Measurements from ENCODE around the gene LENG8.

Gene LENG8

DNA sequence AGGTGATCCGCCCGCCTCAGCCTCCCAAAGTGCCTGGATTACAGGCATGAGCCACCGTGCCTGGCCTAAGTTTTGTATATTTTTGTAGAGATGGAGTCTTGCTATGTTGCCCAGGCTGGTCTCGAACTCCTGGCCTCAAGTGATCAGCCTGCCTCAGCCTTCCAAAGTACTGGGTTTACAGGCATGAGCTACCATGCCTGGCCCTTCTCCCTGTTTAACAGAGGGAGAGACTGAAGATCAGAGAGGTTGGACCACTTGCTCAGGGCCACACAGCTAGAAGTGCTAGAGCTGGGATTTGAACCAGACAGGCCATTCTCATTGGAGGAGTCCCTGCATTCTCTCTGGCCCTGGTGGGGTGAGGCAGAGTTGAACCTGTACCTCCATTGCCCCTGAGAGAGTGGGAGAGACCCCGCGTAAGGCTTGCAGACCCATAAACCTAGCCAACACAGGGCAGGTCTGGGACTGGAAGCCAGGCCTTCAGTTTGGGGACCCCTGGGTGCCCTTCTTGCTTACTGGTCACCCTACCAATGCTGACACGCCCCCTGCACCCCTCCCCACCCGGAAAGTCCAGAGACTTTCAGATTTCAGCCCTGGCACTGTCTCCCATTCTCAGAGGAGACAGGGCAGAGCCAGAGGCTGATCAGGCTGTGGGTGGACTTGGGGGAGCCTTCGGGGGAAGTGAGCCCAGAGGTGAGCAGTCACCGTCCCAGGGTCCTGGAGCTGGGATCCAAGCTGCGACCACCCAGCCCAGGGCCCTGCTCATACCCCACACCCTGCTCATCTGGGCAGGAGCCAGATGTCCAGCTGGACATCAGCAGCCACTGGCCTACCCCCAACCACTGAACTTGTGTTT lies 20.4 kb upstream of the LENG8 start:
- peaks cover 17% of the 10 kb centered on the region for H3K4me1 ChIP-seq (ENCODE audit: insufficient read depth, poor library complexity, severe bottlenecking)
- H3K27me3 ChIP-seq (ENCODE audit: insufficient read depth, poor library complexity, severe bottlenecking), result no peaks in the 10 kb centered on the region
- no peak overlapping the region for H3K27ac ChIP-seq (ENCODE audit: poor library complexity, severe bottlenecking)
- TF ChIP-seq, protein P1, sequence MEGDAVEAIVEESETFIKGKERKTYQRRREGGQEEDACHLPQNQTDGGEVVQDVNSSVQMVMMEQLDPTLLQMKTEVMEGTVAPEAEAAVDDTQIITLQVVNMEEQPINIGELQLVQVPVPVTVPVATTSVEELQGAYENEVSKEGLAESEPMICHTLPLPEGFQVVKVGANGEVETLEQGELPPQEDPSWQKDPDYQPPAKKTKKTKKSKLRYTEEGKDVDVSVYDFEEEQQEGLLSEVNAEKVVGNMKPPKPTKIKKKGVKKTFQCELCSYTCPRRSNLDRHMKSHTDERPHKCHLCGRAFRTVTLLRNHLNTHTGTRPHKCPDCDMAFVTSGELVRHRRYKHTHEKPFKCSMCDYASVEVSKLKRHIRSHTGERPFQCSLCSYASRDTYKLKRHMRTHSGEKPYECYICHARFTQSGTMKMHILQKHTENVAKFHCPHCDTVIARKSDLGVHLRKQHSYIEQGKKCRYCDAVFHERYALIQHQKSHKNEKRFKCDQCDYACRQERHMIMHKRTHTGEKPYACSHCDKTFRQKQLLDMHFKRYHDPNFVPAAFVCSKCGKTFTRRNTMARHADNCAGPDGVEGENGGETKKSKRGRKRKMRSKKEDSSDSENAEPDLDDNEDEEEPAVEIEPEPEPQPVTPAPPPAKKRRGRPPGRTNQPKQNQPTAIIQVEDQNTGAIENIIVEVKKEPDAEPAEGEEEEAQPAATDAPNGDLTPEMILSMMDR (IDR thresholded peaks at IDR 0.05; ENCODE audit: poor library complexity, severe bottlenecking), result no peak
- no peaks in the 10 kb centered on the region for H3K36me3 ChIP-seq (ENCODE audit: low read depth)
- no peak overlapping the region for H3K4me3 ChIP-seq (ENCODE audit: severe bottlenecking)
- no peak for DNase-seq (ENCODE audit: low spot score)
- H3K9me3 ChIP-seq (ENCODE audit: severe bottlenecking), result no peaks in the 10 kb centered on the region
- ATAC-seq (ENCODE audit: low read depth), result no peak

DNA sequence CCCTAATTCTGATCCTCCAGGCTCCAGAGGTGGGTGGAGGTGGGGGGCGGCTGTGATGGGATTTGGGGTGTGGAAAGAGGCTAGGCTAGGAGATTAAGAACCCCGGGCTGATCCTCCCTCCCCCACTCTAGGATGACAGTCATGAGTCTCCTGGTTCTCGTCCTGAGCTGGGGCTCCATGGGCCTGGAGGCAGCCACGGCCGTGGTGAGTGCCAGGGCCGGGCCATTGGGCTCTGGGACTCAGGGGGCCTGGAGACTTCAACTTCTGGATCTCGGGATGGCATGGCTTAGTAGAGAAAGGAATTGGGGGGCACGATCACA lies 19.9 kb upstream of the LENG8 start:
- ATAC-seq (ENCODE audit: low read depth), result no peak
- H3K36me3 ChIP-seq (ENCODE audit: low read depth), result no peaks in the 10 kb centered on the region

DNA sequence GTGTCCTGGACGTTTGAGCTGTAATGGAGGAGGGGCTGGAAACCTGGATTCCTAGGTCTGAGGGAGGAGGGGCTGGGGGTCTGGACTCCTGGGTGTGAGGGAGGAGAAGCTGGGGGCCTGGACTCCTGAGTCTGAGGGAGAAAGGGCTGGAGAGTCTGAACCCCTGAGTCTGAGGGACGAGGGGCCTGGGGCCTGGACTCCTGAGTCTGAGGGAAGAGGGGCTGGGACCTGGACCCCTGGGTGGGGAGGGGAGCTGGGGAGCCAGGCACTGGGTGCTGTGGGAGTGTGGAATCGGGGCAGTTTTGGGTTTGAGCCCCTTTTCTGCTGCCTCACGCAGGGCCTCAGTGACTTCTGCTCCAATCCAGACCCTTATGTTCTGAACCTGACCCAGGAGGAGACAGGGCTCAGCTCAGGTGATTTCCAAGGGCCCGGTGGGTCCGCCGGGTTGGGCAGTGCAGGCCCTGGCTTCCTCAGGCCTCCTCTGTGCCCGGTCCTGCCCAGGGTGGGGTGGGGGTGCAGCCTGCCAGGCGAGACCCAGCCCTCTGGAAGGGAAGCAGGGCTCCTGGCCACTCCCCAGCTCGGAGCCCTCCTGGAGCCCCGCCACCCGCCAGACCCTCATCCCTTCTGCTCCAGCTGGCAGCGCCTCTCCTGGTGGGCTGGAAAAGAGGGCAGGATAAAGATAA lies 19.3 kb upstream of the LENG8 start:
- Histone ChIP-seq H3K4me1 (ENCODE audit: insufficient read depth, poor library complexity, severe bottlenecking) (peaks cover 17% of the 10 kb centered on the region), H3K9me3 (ENCODE audit: severe bottlenecking) (no peaks in the 10 kb centered on the region), H3K27me3 (ENCODE audit: insufficient read depth, poor library complexity, severe bottlenecking) (no peaks in the 10 kb centered on the region), H3K4me3 (ENCODE audit: severe bottlenecking) (no peak overlapping the region), H3K27ac (ENCODE audit: poor library complexity, severe bottlenecking) (no peak overlapping the region), H3K36me3 (ENCODE audit: low read depth) (no peaks in the 10 kb centered on the region)
- DNase-seq (ENCODE audit: low spot score), result no peak
- ATAC-seq (ENCODE audit: low read depth), result no peak
- TF ChIP-seq, protein P1 (IDR thresholded peaks at IDR 0.05; ENCODE audit: poor library complexity, severe bottlenecking), result no peak

More for the DNA sequence above, 19.9 kb upstream of the LENG8 start:
- no peak for DNase-seq (ENCODE audit: low spot score)
- peaks cover 17% of the 10 kb centered on the region for H3K4me1 ChIP-seq (ENCODE audit: insufficient read depth, poor library complexity, severe bottlenecking)
- H3K4me3 ChIP-seq (ENCODE audit: severe bottlenecking), result no peak overlapping the region
- H3K27me3 ChIP-seq (ENCODE audit: insufficient read depth, poor library complexity, severe bottlenecking), result no peaks in the 10 kb centered on the region
- TF ChIP-seq, protein P1 (IDR thresholded peaks at IDR 0.05; ENCODE audit: poor library complexity, severe bottlenecking), result no peak
- no peaks in the 10 kb centered on the region for H3K9me3 ChIP-seq (ENCODE audit: severe bottlenecking)
- no peak overlapping the region for H3K27ac ChIP-seq (ENCODE audit: poor library complexity, severe bottlenecking)

DNA sequence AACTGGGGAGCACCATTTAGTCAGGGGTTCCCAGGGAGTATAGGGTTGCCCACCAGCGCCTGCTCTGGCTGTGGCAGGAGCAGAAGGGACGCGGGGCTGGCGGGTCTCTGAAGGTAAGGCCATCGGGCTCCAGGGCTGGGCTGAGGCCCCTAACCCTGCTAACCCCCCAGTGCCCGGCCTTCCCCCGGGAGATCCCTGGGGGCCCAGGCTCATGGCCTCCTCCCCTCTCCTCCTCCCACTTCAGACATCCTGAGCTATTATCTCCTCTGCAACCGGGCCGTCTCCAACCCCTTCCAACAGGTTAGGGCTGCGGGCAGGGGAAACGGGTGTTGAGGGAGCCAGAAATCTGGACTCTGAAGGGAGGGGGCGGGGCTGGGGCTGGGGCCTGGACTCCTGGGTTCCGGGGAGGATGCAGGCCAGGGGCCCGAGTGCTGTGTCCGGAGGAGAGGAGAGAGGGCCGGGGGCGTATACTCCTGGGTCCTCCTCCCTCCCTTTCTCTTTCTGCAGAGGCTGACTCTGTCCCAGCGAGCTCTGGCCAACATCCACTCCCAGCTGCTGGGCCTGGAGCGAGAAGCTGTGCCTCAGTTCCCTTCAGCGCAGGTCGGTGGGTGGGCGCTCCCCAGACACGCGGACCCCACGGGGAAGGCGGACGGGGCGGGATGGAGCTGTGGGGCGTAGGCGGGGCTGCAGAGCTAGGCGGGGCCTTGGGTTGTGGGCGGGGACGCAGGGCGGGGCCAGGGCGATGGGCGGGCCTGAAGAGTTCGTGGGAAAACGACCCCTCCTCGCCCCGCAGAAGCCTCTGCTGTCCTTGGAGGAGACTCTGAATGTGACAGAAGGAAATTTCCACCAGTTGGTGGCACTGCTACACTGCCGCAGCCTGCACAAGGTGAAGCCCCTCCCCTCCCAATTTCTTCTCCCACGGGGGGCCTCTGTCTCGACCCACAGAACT lies 18.4 kb upstream of the LENG8 start:
- ATAC-seq (ENCODE audit: low read depth) (peak; percentile 57), DNase-seq (ENCODE audit: low spot score) (no peak)
- Histone ChIP-seq H3K4me3 (ENCODE audit: severe bottlenecking) (peak overlapping the region; percentile 14), H3K4me1 (ENCODE audit: insufficient read depth, poor library complexity, severe bottlenecking) (peaks cover 17% of the 10 kb centered on the region), H3K27me3 (ENCODE audit: insufficient read depth, poor library complexity, severe bottlenecking) (no peaks in the 10 kb centered on the region), H3K27ac (ENCODE audit: poor library complexity, severe bottlenecking) (no peak overlapping the region), H3K9me3 (ENCODE audit: severe bottlenecking) (no peaks in the 10 kb centered on the region), H3K36me3 (ENCODE audit: low read depth) (no peaks in the 10 kb centered on the region)
- TF ChIP-seq, protein P1 (IDR thresholded peaks at IDR 0.05; ENCODE audit: poor library complexity, severe bottlenecking), result no peak

Data from RWPE2 (cell line).